ENCODE results near the gene CRAMP1. TPM values are rescaled to one million over a fixed set of nuclear protein-coding genes. Genes with fewer than 3 reads are reported as not detected.

The CRAMP1 gene
- total RNA-seq, 1 donor from 2014 or later = 12.7 TPM

GRCh38 chr16:1601031-1601430, 11.1 kb upstream of the CRAMP1 start:
- no peak for TF ChIP-seq CTCF (IDR thresholded peaks at IDR 0.05)
- DNase-seq (ENCODE audit: low spot score in 2 of 2) = no peak
- intact Hi-C loops (cut with DNase I) = no loop called here
- H3K27ac ChIP-seq = no peak overlapping the region
- no peaks in the 10 kb centered on the region for H3K27me3 ChIP-seq
- peaks cover 2 to 23% of the 10 kb centered on the region in 2 donors for H3K36me3 ChIP-seq
- H3K4me1 ChIP-seq = no peaks in the 10 kb centered on the region
- H3K4me3 ChIP-seq = no peak overlapping the region
- no peaks in the 10 kb centered on the region for H3K9me3 ChIP-seq

GRCh38 chr16:1601489-1601888, 10.7 kb upstream of the CRAMP1 start:
- DNase-seq (ENCODE audit: low spot score in 2 of 2) = no peak
- Histone ChIP-seq H3K27ac (no peak overlapping the region), H3K4me1 (no peaks in the 10 kb centered on the region), H3K4me3 (no peak overlapping the region), H3K27me3 (no peaks in the 10 kb centered on the region), H3K36me3 (peaks cover 4 to 28% of the 10 kb centered on the region in 2 donors), H3K9me3 (no peaks in the 10 kb centered on the region)
- intact Hi-C loops (cut with DNase I) = no loop called here
- TF ChIP-seq CTCF (IDR thresholded peaks at IDR 0.05) = no peak

- no peak for TF ChIP-seq CTCF (IDR thresholded peaks at IDR 0.05)
- no peak for DNase-seq (ENCODE audit: low spot score in 2 of 2)
- H3K9me3 ChIP-seq = no peaks in the 10 kb centered on the region
- peaks cover 4 to 32% of the 10 kb centered on the region in 2 donors for H3K36me3 ChIP-seq
- H3K27ac ChIP-seq = no peak overlapping the region
- H3K27me3 ChIP-seq = no peaks in the 10 kb centered on the region
- H3K4me1 ChIP-seq = no peaks in the 10 kb centered on the region
- no peak overlapping the region for H3K4me3 ChIP-seq
- intact Hi-C loops (cut with DNase I) = no loop called here
Observed at GRCh38 chr16:1602285-1602684, 9.9 kb upstream of the CRAMP1 start.

- peaks cover 9 to 12% of the 10 kb centered on the region in 2 donors for H3K4me1 ChIP-seq
- TF ChIP-seq CTCF (IDR thresholded peaks at IDR 0.05) = no peak
- H3K27ac ChIP-seq = no peak overlapping the region
- no peak for DNase-seq (ENCODE audit: low spot score in 2 of 2)
- no peaks in the 10 kb centered on the region for H3K9me3 ChIP-seq
- intact Hi-C loops (cut with DNase I) = no loop called here
- peaks cover 4 to 21% of the 10 kb centered on the region in 2 donors for H3K36me3 ChIP-seq
- no peak overlapping the region for H3K4me3 ChIP-seq
- no peaks in the 10 kb centered on the region for H3K27me3 ChIP-seq
Observed at GRCh38 chr16:1606774-1607173, 5.4 kb upstream of the CRAMP1 start.

- no peaks in the 10 kb centered on the region for H3K9me3 ChIP-seq
- no peak for DNase-seq (ENCODE audit: low spot score in 2 of 2)
- no peak overlapping the region for H3K27ac ChIP-seq
- H3K4me1 ChIP-seq = peaks cover 9 to 14% of the 10 kb centered on the region in 2 donors
- H3K4me3 ChIP-seq = no peak overlapping the region
- intact Hi-C loops (cut with DNase I) = no loop called here
- TF ChIP-seq CTCF (IDR thresholded peaks at IDR 0.05) = no peak
- no peaks in the 10 kb centered on the region for H3K27me3 ChIP-seq
- peaks cover 4 to 13% of the 10 kb centered on the region in 2 donors for H3K36me3 ChIP-seq
Observed at GRCh38 chr16:1607971-1608370, 4.2 kb upstream of the CRAMP1 start.
